Peyer's patch (tissue), 4 donors: ENCODE measurements around the gene IQGAP2. TPM values are rescaled to one million over a fixed set of nuclear protein-coding genes. Genes with fewer than 3 reads are reported as not detected.
A peak's percentile ranks its signal among the peaks of the same experiment; 100 is the strongest.

ENCODE experiments used
- DNase-seq, 3 donors: peaks; one replicate each; pipeline ENCODE4 v3.0.0-alpha.2; 2017 to 2019
- H3K27ac ChIP-seq, 4 donors: fragments of 200-600 bp; sonication (generic); one replicate each; pipeline ENCODE4 v1.5.1; 2016 to 2019
- H3K27me3 ChIP-seq, 2 donors: fragments of 200-600 bp; sonication (generic); one replicate each; pipeline ENCODE4 v1.5.1; 2019
- H3K36me3 ChIP-seq, 3 donors: fragments of 200-600 bp; sonication (generic); one replicate each; pipeline ENCODE4 v1.5.1; 2016 to 2019
- H3K4me1 ChIP-seq, 4 donors: fragments of 200-600 bp; sonication (generic); one replicate each; pipeline ENCODE4 v1.5.1; 2016 to 2019
- H3K4me3 ChIP-seq, 4 donors: fragments of 200-600 bp; sonication (generic); 1 replicate in 3 of 4; 2 replicates in 1 of 4; pipeline ENCODE4 v1.5.1; 2016 to 2019; ENCODE audit warnings: mild to moderate bottlenecking in 1 of 4
- H3K9me3 ChIP-seq, 4 donors: fragments of 200-600 bp; sonication (generic); one replicate each; pipeline ENCODE4 v1.5.1; 2016 to 2019; ENCODE audit warnings: mild to moderate bottlenecking in 1 of 4
- CTCF ChIP-seq, 6 experiments: fragments of 450-650 bp in 4 of 6; fragments of 200-600 bp in 2 of 6; sonication (generic) in 1 of 6; IDR thresholded peaks; one replicate each; pipeline ENCODE4 v1.5.1; 2017 to 2019; ENCODE audit warnings: antibody characterized with exemption in 6 of 6, mild to moderate bottlenecking in 3 of 6, moderate library complexity in 1 of 6
- POLR2A ChIP-seq, 2 donors: fragments of 450-650 bp; IDR thresholded peaks; one replicate each; pipeline ENCODE4 v1.5.1; 2017; ENCODE audit warnings: antibody characterized with exemption in 2 of 2, mild to moderate bottlenecking in 2 of 2, moderate library complexity in 2 of 2
- total RNA-seq, 4 donors: library from RNA; depleted of rRNA; stranded (reverse); fragments of >200 nt; gene quantifications; one replicate each; pipeline ENCODE4 v1.1.0, GENCODE V29; 2016

Gene IQGAP2
- total RNA-seq, 4 donors from 2014 or later, result 58.6 to 110 (median 84.7) TPM

- no peak overlapping the region for H3K4me3 ChIP-seq
- no peak overlapping the region for H3K27ac ChIP-seq
- TF ChIP-seq CTCF (IDR thresholded peaks at IDR 0.05) (no peak), POLR2A (IDR thresholded peaks at IDR 0.05) (no peak)
- H3K4me1 ChIP-seq, result no peaks in the 10 kb centered on the region
- DNase-seq, result no peak
- H3K36me3 ChIP-seq, result peaks cover 0 to 9% (median 0%) of the 10 kb centered on the region in 3 donors
- no peaks in the 10 kb centered on the region for H3K9me3 ChIP-seq
- no peaks in the 10 kb centered on the region for H3K27me3 ChIP-seq
Observed at GRCh38 chr5:76560952-76561891, 158.1 kb downstream of the IQGAP2 start.

GRCh38 chr5:76561959-76562358, 158.9 kb downstream of the IQGAP2 start:
- Histone ChIP-seq H3K4me3 (no peak overlapping the region), H3K4me1 (no peaks in the 10 kb centered on the region), H3K27ac (no peak overlapping the region), H3K9me3 (no peaks in the 10 kb centered on the region), H3K36me3 (peaks cover 0 to 9% (median 0%) of the 10 kb centered on the region in 3 donors), H3K27me3 (no peaks in the 10 kb centered on the region)
- TF ChIP-seq POLR2A (IDR thresholded peaks at IDR 0.05) (no peak), CTCF (IDR thresholded peaks at IDR 0.05) (no peak)
- DNase-seq, result no peak

GRCh38 chr5:76565009-76565408, 161.9 kb downstream of the IQGAP2 start:
- no peak for DNase-seq
- no peak for TF ChIP-seq CTCF (IDR thresholded peaks at IDR 0.05)
- no peak for TF ChIP-seq POLR2A (IDR thresholded peaks at IDR 0.05)
- no peaks in the 10 kb centered on the region for H3K27me3 ChIP-seq
- no peaks in the 10 kb centered on the region for H3K4me1 ChIP-seq
- H3K9me3 ChIP-seq, result no peaks in the 10 kb centered on the region
- H3K27ac ChIP-seq, result no peak overlapping the region
- peaks cover 0 to 9% (median 0%) of the 10 kb centered on the region in 3 donors for H3K36me3 ChIP-seq
- H3K4me3 ChIP-seq, result no peak overlapping the region

- Histone ChIP-seq H3K27ac (no peak overlapping the region), H3K36me3 (peaks cover 0 to 8% (median 0%) of the 10 kb centered on the region in 3 donors), H3K9me3 (no peaks in the 10 kb centered on the region), H3K4me3 (no peak overlapping the region), H3K4me1 (no peaks in the 10 kb centered on the region), H3K27me3 (no peaks in the 10 kb centered on the region)
- TF ChIP-seq CTCF (IDR thresholded peaks at IDR 0.05), result no peak
- TF ChIP-seq POLR2A (IDR thresholded peaks at IDR 0.05), result no peak
- DNase-seq, result no peak
Observed at GRCh38 chr5:76570153-76570552, 167.1 kb downstream of the IQGAP2 start.

GRCh38 chr5:76571559-76571958, 168.5 kb downstream of the IQGAP2 start:
- TF ChIP-seq POLR2A (IDR thresholded peaks at IDR 0.05), result no peak
- peak in 3 of 6 experiments; percentile 10 to 22 (median 13) for TF ChIP-seq CTCF (IDR thresholded peaks at IDR 0.05)
- Histone ChIP-seq H3K36me3 (peaks cover 0 to 6% (median 0%) of the 10 kb centered on the region in 3 donors), H3K9me3 (no peaks in the 10 kb centered on the region), H3K4me3 (no peak overlapping the region), H3K27me3 (no peaks in the 10 kb centered on the region), H3K4me1 (no peaks in the 10 kb centered on the region), H3K27ac (no peak overlapping the region)
- DNase-seq, result no peak
